Fibroblast of pulmonary artery (primary cell): ENCODE measurements around the gene SLC25A34.

Source experiments
- DNase-seq: peaks from one replicate; pipeline ENCODE4 v3.0.0-alpha.2; 2010; ENCODE audit warnings: low read depth
- H3K4me3 ChIP-seq: replicated peaks from 2 replicates; pipeline ENCODE4 v1.5.1; 2011; ENCODE audit warnings: low read depth, mild to moderate bottlenecking, control low read depth, low read length, moderate library complexity
- TF ChIP-seq, protein P1 (sequence below): IDR thresholded peaks from 2 replicates; pipeline ENCODE4 v1.5.1; 2011; ENCODE audit warnings: mild to moderate bottlenecking, control low read depth, low read length, inconsistent platforms; ENCODE audit errors: missing control alignments

SLC25A34 gene

GRCh38 chr1:15727424-15727823 is 8.6 kb upstream of the SLC25A34 start:
- no peak overlapping the region for H3K4me3 ChIP-seq
- TF ChIP-seq, protein P1, sequence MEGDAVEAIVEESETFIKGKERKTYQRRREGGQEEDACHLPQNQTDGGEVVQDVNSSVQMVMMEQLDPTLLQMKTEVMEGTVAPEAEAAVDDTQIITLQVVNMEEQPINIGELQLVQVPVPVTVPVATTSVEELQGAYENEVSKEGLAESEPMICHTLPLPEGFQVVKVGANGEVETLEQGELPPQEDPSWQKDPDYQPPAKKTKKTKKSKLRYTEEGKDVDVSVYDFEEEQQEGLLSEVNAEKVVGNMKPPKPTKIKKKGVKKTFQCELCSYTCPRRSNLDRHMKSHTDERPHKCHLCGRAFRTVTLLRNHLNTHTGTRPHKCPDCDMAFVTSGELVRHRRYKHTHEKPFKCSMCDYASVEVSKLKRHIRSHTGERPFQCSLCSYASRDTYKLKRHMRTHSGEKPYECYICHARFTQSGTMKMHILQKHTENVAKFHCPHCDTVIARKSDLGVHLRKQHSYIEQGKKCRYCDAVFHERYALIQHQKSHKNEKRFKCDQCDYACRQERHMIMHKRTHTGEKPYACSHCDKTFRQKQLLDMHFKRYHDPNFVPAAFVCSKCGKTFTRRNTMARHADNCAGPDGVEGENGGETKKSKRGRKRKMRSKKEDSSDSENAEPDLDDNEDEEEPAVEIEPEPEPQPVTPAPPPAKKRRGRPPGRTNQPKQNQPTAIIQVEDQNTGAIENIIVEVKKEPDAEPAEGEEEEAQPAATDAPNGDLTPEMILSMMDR, result no peak
- no peak for DNase-seq

GRCh38 chr1:15727866-15728534 is 8.1 kb upstream of the SLC25A34 start:
- DNase-seq, result no peak
- TF ChIP-seq, protein P1, result no peak
- no peak overlapping the region for H3K4me3 ChIP-seq

- TF ChIP-seq, protein P1, result no peak
- H3K4me3 ChIP-seq, result no peak overlapping the region
- no peak for DNase-seq
These were observed 7.0 kb upstream of the SLC25A34 start for GRCh38 chr1:15728937-15729657.

- TF ChIP-seq, protein P1, result no peak
- no peak for DNase-seq
- no peak overlapping the region for H3K4me3 ChIP-seq
These were observed 5.6 kb upstream of the SLC25A34 start for GRCh38 chr1:15730423-15730822.

DNA sequence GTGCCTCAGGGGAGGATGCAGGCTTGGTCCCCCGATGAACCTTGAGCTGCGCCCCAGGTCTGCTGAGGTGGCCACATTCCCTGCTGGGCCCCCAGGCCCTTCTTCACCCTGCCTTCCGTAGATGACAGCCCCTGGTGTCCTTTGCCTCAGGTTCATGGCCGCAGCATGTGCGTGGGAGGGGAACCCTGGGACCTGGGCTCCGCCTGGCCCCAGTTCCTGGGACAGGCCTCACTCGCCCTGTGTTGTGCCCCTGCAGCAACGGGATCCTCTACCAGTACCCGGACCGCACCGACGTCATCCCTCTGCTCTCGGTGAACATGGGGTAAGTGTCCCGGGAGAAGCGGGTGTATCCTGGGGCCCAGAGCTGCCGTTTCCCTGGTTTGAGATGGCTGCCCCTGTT is 5.1 kb upstream of the SLC25A34 start:
- no peak overlapping the region for H3K4me3 ChIP-seq
- DNase-seq, result no peak
- TF ChIP-seq, protein P1, result no peak

- DNase-seq, result no peak
- TF ChIP-seq, protein P1, result no peak
These were observed 4.0 kb upstream of the SLC25A34 start for GRCh38 chr1:15731735-15732685.

More at GRCh38 chr1:15731735-15732685, 4.0 kb upstream of the SLC25A34 start:
- no peak overlapping the region for H3K4me3 ChIP-seq
